Testis (tissue), 3 donors: Measurements from ENCODE around the gene MRPL41. TPM values are rescaled to one million over a fixed set of nuclear protein-coding genes. Genes with fewer than 3 reads are reported as not detected.
"Not testable (repeated sequence)": the region's sequence is repeated elsewhere in the genome, so short reads cannot be mapped to it uniquely, and the experiment has no call there.

Source experiments
- DNase-seq: peaks from one replicate; pipeline ENCODE4 v3.0.0-alpha.2; 2019
- H3K27ac ChIP-seq, 2 donors: fragments of 200-600 bp; sonication (generic); one replicate each; pipeline ENCODE4 v1.5.1; 2019
- H3K27me3 ChIP-seq: fragments of 200-600 bp; sonication (generic); one replicate; pipeline ENCODE4 v1.5.1; 2019
- H3K36me3 ChIP-seq: fragments of 200-600 bp; sonication (generic); one replicate; pipeline ENCODE4 v1.5.1; 2017; ENCODE audit warnings: low read depth; ENCODE audit errors: missing control alignments
- H3K4me1 ChIP-seq: fragments of 200-600 bp; sonication (generic); one replicate; pipeline ENCODE4 v1.5.1; 2019
- H3K4me3 ChIP-seq, 2 donors: fragments of 200-600 bp; sonication (generic); one replicate each; pipeline ENCODE4 v1.5.1; 2017 to 2019
- H3K9me3 ChIP-seq: fragments of 200-600 bp; sonication (generic); one replicate; pipeline ENCODE4 v1.5.1; 2017
- POLR2A ChIP-seq: fragments of 450-650 bp; IDR thresholded peaks from one replicate; pipeline ENCODE4 v1.6.1; 2017; ENCODE audit warnings: antibody characterized with exemption, mild to moderate bottlenecking, moderate library complexity
- WGBS, 2 donors: methylation state at CpG; one replicate each; pipeline ENCODE4 v1.1.5; 2018; 5-methylcytosine and 5-hydroxymethylcytosine counted together
- intact Hi-C: fragments of 100-400 bp; cut with DNase I; formaldehyde crosslinking; loops from one replicate; pipeline ENCODE4 v1.15.1; 2023; ENCODE audit warnings: low total_unique reads
- polyA plus RNA-seq: library from polyadenylated mRNA; stranded (reverse); fragments of 350-450 nt; fragmentation: Illumina TruSeq; extraction: RNeasy Lipid Tissue Mini Kit (QIAGEN cat#74804); gene quantifications from one replicate; pipeline ENCODE4 v1.2.3, GENCODE V29; 2014; ENCODE audit warnings: low read depth, low replicate concordance; ENCODE audit not compliant: insufficient read depth
- total RNA-seq, 2 donors: library from RNA; depleted of rRNA; stranded (reverse); fragments of >200 nt; gene quantifications; one replicate each; pipeline ENCODE4 v1.2.3, GENCODE V29; 2016
- TF ChIP-seq, protein P1 (sequence below), 3 experiments: fragments of 450-650 bp in 2 of 3; fragments of 200-600 bp in 1 of 3; sonication (generic) in 1 of 3; IDR thresholded peaks; one replicate each; pipeline ENCODE4 v1.5.1; 2016 to 2019; ENCODE audit warnings: antibody characterized with exemption in 3 of 3, mild to moderate bottlenecking in 2 of 3, moderate library complexity in 1 of 3

Gene MRPL41
- total and polyA plus RNA-seq, 3 donors from 2014 or later = 25.9 to 55.0 (median 29.8) TPM

DNA sequence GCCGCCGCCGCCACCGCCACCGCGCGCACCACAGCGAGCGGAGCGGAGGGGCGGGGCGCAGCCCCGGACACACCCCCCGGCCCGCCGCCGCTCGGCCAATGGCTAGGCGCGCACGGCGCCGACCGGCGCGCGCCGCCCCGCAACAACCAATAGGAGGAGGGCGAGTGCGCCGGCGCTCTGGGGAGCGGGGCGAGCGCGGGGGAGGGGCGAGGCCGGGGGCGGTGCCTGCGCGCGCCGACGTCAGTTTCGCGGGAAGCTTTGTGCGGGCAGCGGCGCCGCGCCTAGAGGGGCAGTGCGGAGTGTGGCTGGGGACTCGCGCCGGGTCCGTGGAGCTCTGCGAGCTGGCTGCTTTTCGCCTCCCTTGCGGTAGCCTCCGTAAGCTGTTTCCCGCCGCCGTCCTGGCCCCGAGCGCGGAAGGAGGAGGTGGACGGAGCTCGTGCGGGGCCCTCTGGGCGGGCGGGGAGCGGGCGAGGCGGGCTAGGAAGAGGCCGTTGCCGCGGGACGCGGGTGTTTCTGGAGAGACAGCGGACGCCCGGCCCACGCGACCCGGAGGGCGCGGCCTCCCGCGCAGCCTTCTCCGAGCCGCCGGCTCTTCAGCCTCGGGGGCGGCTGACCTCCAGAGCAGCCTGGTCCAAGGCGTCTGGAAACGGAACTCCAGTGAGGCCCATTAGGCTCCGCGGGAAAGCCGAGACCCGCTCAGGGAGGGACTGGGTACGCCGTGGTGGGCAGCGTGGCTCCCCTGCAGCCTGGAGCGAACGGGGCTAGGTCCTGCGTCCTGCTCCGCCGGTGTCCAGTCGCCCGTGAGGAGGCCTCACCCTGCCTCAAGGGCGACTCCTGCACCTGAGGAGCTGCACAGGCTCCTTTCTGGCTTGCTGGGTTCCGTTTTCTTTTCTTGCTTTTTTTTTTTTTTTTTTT lies 39.0 kb downstream of the MRPL41 start, which contains the start of gene ZMYND19:
Gene ZMYND19, minus strand, starts transcription at position 44 of the 915 bp plus-strand sequence. CDS start 249 bp downstream, outside the sequence.
- DNase-seq = peak; percentile 87
- TF ChIP-seq, protein P1, sequence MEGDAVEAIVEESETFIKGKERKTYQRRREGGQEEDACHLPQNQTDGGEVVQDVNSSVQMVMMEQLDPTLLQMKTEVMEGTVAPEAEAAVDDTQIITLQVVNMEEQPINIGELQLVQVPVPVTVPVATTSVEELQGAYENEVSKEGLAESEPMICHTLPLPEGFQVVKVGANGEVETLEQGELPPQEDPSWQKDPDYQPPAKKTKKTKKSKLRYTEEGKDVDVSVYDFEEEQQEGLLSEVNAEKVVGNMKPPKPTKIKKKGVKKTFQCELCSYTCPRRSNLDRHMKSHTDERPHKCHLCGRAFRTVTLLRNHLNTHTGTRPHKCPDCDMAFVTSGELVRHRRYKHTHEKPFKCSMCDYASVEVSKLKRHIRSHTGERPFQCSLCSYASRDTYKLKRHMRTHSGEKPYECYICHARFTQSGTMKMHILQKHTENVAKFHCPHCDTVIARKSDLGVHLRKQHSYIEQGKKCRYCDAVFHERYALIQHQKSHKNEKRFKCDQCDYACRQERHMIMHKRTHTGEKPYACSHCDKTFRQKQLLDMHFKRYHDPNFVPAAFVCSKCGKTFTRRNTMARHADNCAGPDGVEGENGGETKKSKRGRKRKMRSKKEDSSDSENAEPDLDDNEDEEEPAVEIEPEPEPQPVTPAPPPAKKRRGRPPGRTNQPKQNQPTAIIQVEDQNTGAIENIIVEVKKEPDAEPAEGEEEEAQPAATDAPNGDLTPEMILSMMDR (IDR thresholded peaks at IDR 0.05) = peak in 1 of 3 experiments; percentile 8
- TF ChIP-seq POLR2A = no peak
- intact Hi-C loops = no loop called here
- H3K4me3 ChIP-seq = peak within 1 kb of the TSS; percentile 64 to 66
- peak within 1 kb of the TSS in 1 of 2 donors; percentile 74 for H3K27ac ChIP-seq
- no peaks in the 10 kb centered on the region for H3K9me3 ChIP-seq
- H3K27me3 ChIP-seq = no peaks in the 10 kb centered on the region
- H3K4me1 ChIP-seq = peaks cover 9% of the 10 kb centered on the region
- no peaks in the 10 kb centered on the region for H3K36me3 ChIP-seq
- WGBS, 2 donors = 1 to 2% methylated on average over 14 to 97 of the region's 113 CpGs

DNA sequence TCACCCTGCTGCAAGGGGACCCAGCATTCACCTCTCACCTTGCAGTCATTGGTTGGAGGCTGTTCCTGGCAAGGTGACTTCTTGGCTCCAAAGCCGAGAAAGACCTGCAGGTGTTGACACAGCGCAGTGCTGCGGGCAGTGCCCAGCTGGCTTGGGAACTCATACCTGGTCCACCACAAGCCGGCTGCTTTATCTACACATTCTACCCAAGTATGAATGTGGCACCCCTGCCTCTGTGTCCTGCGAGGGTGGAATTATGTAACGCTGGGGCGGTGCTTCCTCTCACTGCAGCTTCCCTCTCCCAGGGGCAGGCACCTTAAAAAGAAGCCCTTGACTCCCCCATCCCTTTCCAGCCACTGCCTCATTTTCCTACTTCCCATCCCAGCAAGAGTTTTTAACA lies 41.1 kb downstream of the MRPL41 start:
- 77 to 87% methylated on average over 3 to 7 of the region's 7 CpGs for WGBS, 2 donors
- H3K27me3 ChIP-seq = no peaks in the 10 kb centered on the region
- peaks cover 9% of the 10 kb centered on the region for H3K4me1 ChIP-seq

DNA sequence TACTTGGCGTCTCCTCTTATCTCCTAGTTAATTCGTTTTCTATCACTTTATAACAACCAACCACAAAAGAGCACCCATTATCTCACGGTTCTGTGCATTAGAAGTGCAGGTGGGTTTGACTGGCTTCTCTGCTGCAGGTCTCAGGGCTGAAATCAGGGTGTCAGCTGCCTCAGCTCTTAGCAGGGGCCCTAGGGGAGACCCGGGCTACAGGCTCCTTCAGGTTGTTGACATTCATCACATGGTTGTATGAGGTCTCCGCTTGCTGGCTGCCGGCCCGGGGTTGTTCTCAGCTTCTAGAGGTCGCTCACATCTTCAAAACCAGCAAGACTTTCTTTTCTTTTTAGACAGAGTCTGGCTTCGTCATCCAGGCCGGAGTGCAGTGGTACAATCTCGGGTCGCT lies 41.5 kb downstream of the MRPL41 start:
- TF ChIP-seq, protein P1 (IDR thresholded peaks at IDR 0.05) = no peak
- no peak for TF ChIP-seq POLR2A
- DNase-seq = no peak
- no peaks in the 10 kb centered on the region for H3K27me3 ChIP-seq
- 82 to 91% methylated on average over 12 of the region's 12 CpGs for WGBS, 2 donors
- no peak overlapping the region for H3K4me3 ChIP-seq
- peaks cover 9% of the 10 kb centered on the region for H3K4me1 ChIP-seq
- no peak overlapping the region for H3K27ac ChIP-seq
- no peaks in the 10 kb centered on the region for H3K9me3 ChIP-seq
- intact Hi-C loops = no loop called here
- no peaks in the 10 kb centered on the region for H3K36me3 ChIP-seq

More for the DNA sequence above, 41.1 kb downstream of the MRPL41 start:
- no peak overlapping the region for H3K4me3 ChIP-seq
- H3K27ac ChIP-seq = no peak overlapping the region
- H3K36me3 ChIP-seq = no peaks in the 10 kb centered on the region
- H3K9me3 ChIP-seq = no peaks in the 10 kb centered on the region
- no peak for DNase-seq
- intact Hi-C loops = no loop called here
- TF ChIP-seq, protein P1 (IDR thresholded peaks at IDR 0.05) = no peak
- TF ChIP-seq POLR2A = no peak

DNA sequence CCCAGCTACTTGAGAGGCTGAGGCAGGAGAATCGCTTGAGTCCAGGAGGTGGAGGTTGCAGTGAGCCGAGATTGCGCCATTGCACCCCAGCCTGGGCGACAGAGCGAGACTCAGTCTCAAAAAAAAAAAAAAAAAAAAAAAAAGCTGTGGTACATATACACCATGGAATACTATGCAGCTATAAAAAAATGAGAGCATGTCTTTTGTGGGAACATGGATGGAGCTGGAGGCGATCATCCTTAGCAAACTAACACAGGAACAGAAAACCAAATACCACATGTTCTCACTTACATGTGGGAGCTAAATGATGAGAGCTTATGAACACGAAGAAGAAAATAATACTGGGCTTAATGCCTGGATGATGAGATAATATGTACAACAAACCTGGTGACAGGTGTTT lies 44.9 kb downstream of the MRPL41 start:
- 96 to 98% methylated on average over 7 of the region's 7 CpGs for WGBS, 2 donors
- H3K9me3 ChIP-seq, H3K4me3 ChIP-seq, H3K36me3 ChIP-seq, H3K27me3 ChIP-seq, intact Hi-C loops, H3K4me1 ChIP-seq, DNase-seq, H3K27ac ChIP-seq: not testable (repeated sequence)

DNA sequence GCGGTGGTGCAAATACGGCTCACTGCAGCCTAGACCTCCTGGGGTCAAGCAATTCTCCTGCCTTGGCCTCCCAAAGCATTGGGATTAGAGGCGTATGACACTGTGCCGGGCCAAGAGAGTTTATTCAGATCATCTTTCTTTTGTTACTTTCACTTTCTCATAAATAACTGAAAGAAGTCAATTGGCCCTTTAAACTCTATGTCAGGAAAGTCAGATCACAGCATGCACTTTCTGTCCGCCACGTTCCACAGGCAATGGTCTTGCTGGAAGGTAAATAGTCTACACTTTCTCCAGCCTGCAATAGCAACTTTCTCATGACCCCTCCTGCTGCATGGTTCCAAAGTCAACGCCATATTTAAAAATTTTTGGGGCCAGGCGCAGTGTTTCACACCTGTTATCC lies 47.3 kb downstream of the MRPL41 start:
- H3K36me3 ChIP-seq = no peaks in the 10 kb centered on the region
- TF ChIP-seq POLR2A = no peak
- TF ChIP-seq, protein P1 (IDR thresholded peaks at IDR 0.05) = no peak
- H3K27me3 ChIP-seq = no peaks in the 10 kb centered on the region
- no peak overlapping the region for H3K4me3 ChIP-seq
- H3K9me3 ChIP-seq = no peaks in the 10 kb centered on the region
- H3K27ac ChIP-seq = no peak overlapping the region
- no peak for DNase-seq
- WGBS, 2 donors = 80 to 82% methylated on average over 8 of the region's 8 CpGs
- intact Hi-C loops = no loop called here
- H3K4me1 ChIP-seq = no peaks in the 10 kb centered on the region

Other genes with a start within 250 kb of the MRPL41 start
- gene NRARP, start 249.6 kb upstream of the MRPL41 start, total RNA-seq = 10 to 100 TPM; 14.4 to 40.6 TPM
- gene NRARP, start 249.6 kb upstream of the MRPL41 start, polyA plus RNA-seq = 5.2 TPM
- 10 to 100 TPM; 15.5 to 24.5 TPM for gene EXD3, start 128.7 kb upstream of the MRPL41 start, total RNA-seq
- 8.9 TPM for gene EXD3, start 128.7 kb upstream of the MRPL41 start, polyA plus RNA-seq
- 1 to 10 TPM; 4.6 to 8.0 TPM for gene NOXA1, start 128.5 kb upstream of the MRPL41 start, total RNA-seq
- 2.5 TPM for gene NOXA1, start 128.5 kb upstream of the MRPL41 start, polyA plus RNA-seq
- 1 to 10 TPM; 2.0 to 2.2 TPM for gene ENTPD8, start 110.5 kb upstream of the MRPL41 start, total RNA-seq
- 0.37 TPM for gene ENTPD8, start 110.5 kb upstream of the MRPL41 start, polyA plus RNA-seq
- gene NSMF, start 92.5 kb upstream of the MRPL41 start, total RNA-seq = 100 to 1,000 TPM in 1 of 2 donors, 10 to 100 TPM in 1; 81.7 to 105 TPM
- gene NSMF, start 92.5 kb upstream of the MRPL41 start, polyA plus RNA-seq = 42.5 TPM
- 10 to 100 TPM; 10.9 to 17.8 TPM for gene PNPLA7, start 1.5 kb upstream of the MRPL41 start, total RNA-seq
- 4.2 TPM for gene PNPLA7, start 1.5 kb upstream of the MRPL41 start, polyA plus RNA-seq
- 10 to 100 TPM; 61.8 to 92.5 TPM for gene DPH7, start 27.0 kb downstream of the MRPL41 start, total RNA-seq
- gene DPH7, start 27.0 kb downstream of the MRPL41 start, polyA plus RNA-seq = 34.7 TPM
- gene ZMYND19, start 38.6 kb downstream of the MRPL41 start, total RNA-seq = 10 to 100 TPM; 73.8 to 81.0 TPM
- 72.2 TPM for gene ZMYND19, start 38.6 kb downstream of the MRPL41 start, polyA plus RNA-seq
- gene ARRDC1, start 53.8 kb downstream of the MRPL41 start, total RNA-seq = 10 to 100 TPM; 38.2 to 47.6 TPM
- gene ARRDC1, start 53.8 kb downstream of the MRPL41 start, polyA plus RNA-seq = 36.8 TPM
- gene EHMT1, start 67.1 kb downstream of the MRPL41 start, total RNA-seq = 100 to 1,000 TPM; 193 to 207 TPM
- 116 TPM for gene EHMT1, start 67.1 kb downstream of the MRPL41 start, polyA plus RNA-seq